OCI-LY7 (cell line): ENCODE data around the gene CUBN. TPM values are rescaled to one million over a fixed set of nuclear protein-coding genes. Genes with fewer than 3 reads are reported as not detected.

Experiments
- BruUV-seq: library from RNA; stranded (reverse); fragments of 400-500 nt; replicated peaks from 2 replicates; lab custom pipeline; 2021; lab: Mats Ljungman, UMichigan
- CTCF ChIA-PET: fragments of 300-600 bp; sonication (Branson Sonifier 250); formaldehyde crosslinking; loops from one replicate; lab custom pipeline; 2022; ENCODE audit warnings: antibody characterized with exemption; ENCODE audit not compliant: unreplicated experiment; lab: Charles Lee
- POLR2A ChIA-PET: fragments of 300-600 bp; sonication (Branson Sonifier 250); formaldehyde crosslinking; loops from one replicate; lab custom pipeline; 2022; ENCODE audit warnings: antibody characterized with exemption; lab: Charles Lee
- DNase-seq: peaks from one replicate; pipeline ENCODE4 v3.0.0-alpha.2; 2015; ENCODE audit warnings: low spot score
- H2AFZ ChIP-seq: fragments of 200-600 bp; sonication (generic), shearing (Covaris generic); 2 replicates; pipeline ENCODE4 v1.6.1; 2014; ENCODE audit warnings: mild to moderate bottlenecking, antibody characterized with exemption, low read length, moderate library complexity
- H3K27ac ChIP-seq: fragments of 200-600 bp; sonication (generic); 2 replicates; pipeline ENCODE4 v1.5.1; 2014; ENCODE audit warnings: mixed run types, low read depth, mild to moderate bottlenecking, moderate library complexity, low read length, inconsistent platforms; ENCODE audit not compliant: poor library complexity, severe bottlenecking
- H3K36me3 ChIP-seq: fragments of 200-600 bp; sonication (generic); 2 replicates; pipeline ENCODE4 v1.6.1; 2014; ENCODE audit warnings: mild to moderate bottlenecking, antibody characterized with exemption, low read length, moderate library complexity, mixed read lengths; ENCODE audit not compliant: insufficient read depth
- H3K4me1 ChIP-seq: fragments of 200-600 bp; sonication (generic); 2 replicates; pipeline ENCODE4 v1.5.1; 2014; ENCODE audit warnings: mild to moderate bottlenecking, low read length; ENCODE audit not compliant: insufficient read depth, poor library complexity, severe bottlenecking
- H3K4me2 ChIP-seq: fragments of 200-600 bp; sonication (generic); 2 replicates; pipeline ENCODE4 v1.6.1; 2014; ENCODE audit warnings: mild to moderate bottlenecking, low read length
- H3K4me3 ChIP-seq: fragments of 200-600 bp; sonication (generic); 2 replicates; pipeline ENCODE4 v1.5.1; 2014; ENCODE audit warnings: mild to moderate bottlenecking, low read depth, low read length; ENCODE audit not compliant: poor library complexity, severe bottlenecking
- H3K79me2 ChIP-seq: fragments of 200-600 bp; sonication (generic); 2 replicates; pipeline ENCODE4 v1.6.1; 2016; ENCODE audit warnings: low read depth, mild to moderate bottlenecking, low read length, moderate library complexity, mixed read lengths; ENCODE audit not compliant: insufficient read depth
- H3K9me2 ChIP-seq: fragments of 200-600 bp; sonication (generic); 2 replicates; pipeline ENCODE4 v1.6.1; 2016; ENCODE audit warnings: mild to moderate bottlenecking, low read length, mixed read lengths; ENCODE audit not compliant: insufficient read depth
- H3K9me3 ChIP-seq: fragments of 200-600 bp; sonication (generic); 2 replicates; pipeline ENCODE4 v1.6.1; 2014; ENCODE audit warnings: mild to moderate bottlenecking, mixed run types, low read length, mixed read lengths
- H4K20me1 ChIP-seq: fragments of 200-600 bp; sonication (generic); 2 replicates; pipeline ENCODE4 v1.6.1; 2014; ENCODE audit warnings: mild to moderate bottlenecking, antibody characterized with exemption, low read length, moderate library complexity, mixed read lengths; ENCODE audit not compliant: insufficient read depth
- CTCF ChIP-seq: fragments of 200-600 bp; sonication (generic); conservative IDR thresholded peaks from 2 replicates; pipeline ENCODE4 v1.5.1; 2014; ENCODE audit warnings: mild to moderate bottlenecking, antibody characterized with exemption, low read length, moderate library complexity, mixed read lengths
- EZH2phosphoT487 ChIP-seq: fragments of 200-600 bp; sonication (generic); IDR thresholded peaks from 2 replicates; pipeline ENCODE4 v1.6.1; 2018; ENCODE audit warnings: low read depth, borderline replicate concordance, mild to moderate bottlenecking, mixed run types, antibody characterized with exemption, low read length, moderate library complexity, mixed read lengths
- intact Hi-C: fragments of 100-400 bp; cut with micrococcal nuclease; formaldehyde crosslinking; loops from one replicate; pipeline ENCODE4 v1.10.0; 2022; ENCODE audit not compliant: unreplicated experiment
- total RNA-seq, 2 experiments: library from RNA; depleted of rRNA in 1 of 2; stranded (reverse); fragments of >200 nt in 1 of 2; shearing (Covaris generic) in 1 of 2; gene quantifications; 2 replicates each; pipeline ENCODE4 v1.2.3, GENCODE V29; 2014 to 2022

The CUBN gene
- total RNA-seq, 2 experiments from 2014 or later: 0.13 to 0.25 TPM

DNA sequence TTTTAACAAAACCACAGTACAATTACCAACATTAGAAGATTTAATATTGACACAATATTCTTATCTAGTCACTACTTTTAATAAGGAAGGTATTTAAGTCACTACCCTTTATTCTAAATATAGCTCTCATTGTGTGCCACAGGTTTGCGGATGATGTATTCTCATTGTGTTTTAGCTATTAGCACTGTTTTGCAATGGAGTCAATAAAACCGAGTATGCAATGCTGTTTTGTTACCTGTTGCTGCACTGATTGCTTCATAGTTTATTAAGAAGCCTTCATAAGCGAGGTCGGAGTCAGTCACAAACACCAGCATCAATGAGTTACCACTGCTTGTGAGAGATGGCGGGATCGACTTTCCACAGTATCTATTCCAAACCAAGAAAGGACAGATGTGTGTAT is 64.3 kb downstream of the CUBN start:
- Histone ChIP-seq H3K9me2 (no peaks in the 10 kb centered on the region), H4K20me1 (no peaks in the 10 kb centered on the region), H3K4me2 (no peak overlapping the region), H3K27ac (no peak overlapping the region), H3K9me3 (no peaks in the 10 kb centered on the region), H3K36me3 (no peaks in the 10 kb centered on the region), H3K4me1 (no peaks in the 10 kb centered on the region), H3K4me3 (no peak overlapping the region), H3K79me2 (no peaks in the 10 kb centered on the region), H2AFZ (no peak overlapping the region)
- POLR2A ChIA-PET: interaction anchor here (0.7 kb wide), 1 partner anchor 1794 kb away, joined by 5 read pairs; no protein-coding TSS in a partner anchor
- no peak for DNase-seq
- intact Hi-C loops: no loop called here
- CTCF ChIA-PET: no interaction called here
- BruUV-seq: no TSS peak
- TF ChIP-seq CTCF (no peak), EZH2phosphoT487 (no peak)

- Histone ChIP-seq H3K9me3 (no peaks in the 10 kb centered on the region), H3K27ac (no peak overlapping the region), H3K4me1 (no peaks in the 10 kb centered on the region), H3K4me2 (no peak overlapping the region), H3K9me2 (no peaks in the 10 kb centered on the region), H3K36me3 (no peaks in the 10 kb centered on the region), H3K79me2 (no peaks in the 10 kb centered on the region), H4K20me1 (no peaks in the 10 kb centered on the region), H3K4me3 (no peak overlapping the region), H2AFZ (no peak overlapping the region)
- ChIA-PET POLR2A (no interaction called here), CTCF (no interaction called here)
- no TSS peak for BruUV-seq
- no peak for DNase-seq
- intact Hi-C loops: no loop called here
- TF ChIP-seq EZH2phosphoT487: no peak
- TF ChIP-seq CTCF: no peak
Observed at GRCh38 chr10:17064435-17064834, 65.2 kb downstream of the CUBN start.

GRCh38 chr10:17062955-17063484 is 66.6 kb downstream of the CUBN start:
- no peak for DNase-seq
- Histone ChIP-seq H3K79me2 (no peaks in the 10 kb centered on the region), H3K9me2 (no peaks in the 10 kb centered on the region), H3K27ac (no peak overlapping the region), H3K9me3 (no peaks in the 10 kb centered on the region), H2AFZ (no peak overlapping the region), H4K20me1 (no peaks in the 10 kb centered on the region), H3K4me1 (no peaks in the 10 kb centered on the region), H3K4me2 (no peak overlapping the region), H3K36me3 (no peaks in the 10 kb centered on the region), H3K4me3 (no peak overlapping the region)
- TF ChIP-seq EZH2phosphoT487: no peak
- no peak for TF ChIP-seq CTCF
- ChIA-PET CTCF (no interaction called here), POLR2A (interaction anchor here (0.7 kb wide), 1 partner anchor 300 kb away, joined by 3 read pairs; no protein-coding TSS in a partner anchor)
- intact Hi-C loops: no loop called here
- no TSS peak for BruUV-seq
